ENCODE results near the gene TPK1. TPM values are rescaled to one million over a fixed set of nuclear protein-coding genes. Genes with fewer than 3 reads are reported as not detected.

The TPK1 gene
- polyA plus RNA-seq, 2 donors, result 0.63 to 1.8 TPM

- WGBS, 2 donors, result 69 to 70% methylated on average over 4 of the region's 4 CpGs
- Histone ChIP-seq H3K9me3 (ENCODE audit: control insufficient read depth in 2 of 2, insufficient read depth in 1 of 2, low read depth in 1 of 2, low read length in 1 of 2) (no peaks in the 10 kb centered on the region), H3K4me3 (ENCODE audit: low read depth in 1 of 2, low read length in 2 of 2) (no peak overlapping the region), H3K36me3 (ENCODE audit: control insufficient read depth in 2 of 2, insufficient read depth in 2 of 2, low read length in 1 of 2) (no peaks in the 10 kb centered on the region), H3K27me3 (ENCODE audit: control insufficient read depth in 1 of 2, insufficient read depth in 2 of 2, low read length in 2 of 2) (no peaks in the 10 kb centered on the region), H3K27ac (ENCODE audit: low read depth in 2 of 2, low read length in 1 of 2) (no peak overlapping the region), H3K4me1 (ENCODE audit: control insufficient read depth in 2 of 2, insufficient read depth in 2 of 2, low read length in 1 of 2) (no peaks in the 10 kb centered on the region)
Observed at GRCh38 chr7:144641389-144642044, 194.3 kb downstream of the TPK1 start.

DNA sequence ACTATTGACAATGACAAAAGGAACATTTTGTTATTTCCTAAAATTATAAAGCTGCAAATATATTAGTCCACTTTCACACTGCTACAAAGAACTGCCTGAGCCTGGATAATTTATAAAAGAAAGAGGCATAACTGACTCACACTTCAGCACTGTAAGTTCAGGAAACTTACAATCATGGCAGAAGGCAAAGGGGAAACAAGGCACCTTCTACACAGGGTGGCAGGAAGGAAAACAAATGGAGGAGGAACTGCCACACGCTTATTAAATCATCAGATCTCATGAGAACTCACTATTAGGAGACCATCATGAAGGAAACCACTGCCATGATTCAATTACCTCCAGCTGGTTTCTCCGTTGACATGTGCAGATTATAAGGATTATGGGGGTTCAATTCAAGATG lies 203.1 kb downstream of the TPK1 start:
- Histone ChIP-seq H3K27me3 (ENCODE audit: control insufficient read depth in 1 of 2, insufficient read depth in 2 of 2, low read length in 2 of 2) (no peaks in the 10 kb centered on the region), H3K4me1 (ENCODE audit: control insufficient read depth in 2 of 2, insufficient read depth in 2 of 2, low read length in 1 of 2) (no peaks in the 10 kb centered on the region), H3K4me3 (ENCODE audit: low read depth in 1 of 2, low read length in 2 of 2) (no peak overlapping the region), H3K36me3 (ENCODE audit: control insufficient read depth in 2 of 2, insufficient read depth in 2 of 2, low read length in 1 of 2) (no peaks in the 10 kb centered on the region), H3K27ac (ENCODE audit: low read depth in 2 of 2, low read length in 1 of 2) (no peak overlapping the region), H3K9me3 (ENCODE audit: control insufficient read depth in 2 of 2, insufficient read depth in 1 of 2, low read depth in 1 of 2, low read length in 1 of 2) (no peaks in the 10 kb centered on the region)
- 54 to 74% methylated on average over 2 of the region's 2 CpGs for WGBS, 2 donors

GRCh38 chr7:144629598-144629997 lies 206.3 kb downstream of the TPK1 start:
- Histone ChIP-seq H3K27me3 (ENCODE audit: control insufficient read depth in 1 of 2, insufficient read depth in 2 of 2, low read length in 2 of 2) (no peaks in the 10 kb centered on the region), H3K9me3 (ENCODE audit: control insufficient read depth in 2 of 2, insufficient read depth in 1 of 2, low read depth in 1 of 2, low read length in 1 of 2) (no peaks in the 10 kb centered on the region), H3K27ac (ENCODE audit: low read depth in 2 of 2, low read length in 1 of 2) (no peak overlapping the region), H3K4me1 (ENCODE audit: control insufficient read depth in 2 of 2, insufficient read depth in 2 of 2, low read length in 1 of 2) (no peaks in the 10 kb centered on the region), H3K36me3 (ENCODE audit: control insufficient read depth in 2 of 2, insufficient read depth in 2 of 2, low read length in 1 of 2) (no peaks in the 10 kb centered on the region), H3K4me3 (ENCODE audit: low read depth in 1 of 2, low read length in 2 of 2) (no peak overlapping the region)

DNA sequence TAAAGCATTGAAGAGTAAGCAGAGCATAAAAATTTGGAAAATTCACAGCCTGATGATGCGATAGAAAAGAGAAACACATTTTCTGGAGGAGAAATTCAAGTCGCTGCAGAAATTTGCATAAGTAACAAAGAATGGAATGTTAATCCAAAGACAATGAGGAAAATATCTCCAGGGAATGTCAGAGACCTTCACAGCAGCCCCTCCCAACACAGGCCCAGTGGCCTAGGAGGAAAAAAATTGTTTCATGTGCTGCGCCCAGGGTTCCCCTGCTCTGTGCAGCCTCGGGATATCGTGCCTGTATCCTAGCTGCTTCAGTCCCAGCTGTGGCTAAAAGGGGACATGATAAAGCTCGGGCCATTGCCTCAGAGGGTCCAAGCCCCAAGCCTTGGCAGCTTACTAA lies 206.8 kb downstream of the TPK1 start:
- H3K4me3 ChIP-seq (ENCODE audit: low read depth in 1 of 2, low read length in 2 of 2), result no peak overlapping the region
- H3K27me3 ChIP-seq (ENCODE audit: control insufficient read depth in 1 of 2, insufficient read depth in 2 of 2, low read length in 2 of 2), result no peaks in the 10 kb centered on the region
- H3K9me3 ChIP-seq (ENCODE audit: control insufficient read depth in 2 of 2, insufficient read depth in 1 of 2, low read depth in 1 of 2, low read length in 1 of 2), result no peaks in the 10 kb centered on the region
- H3K36me3 ChIP-seq (ENCODE audit: control insufficient read depth in 2 of 2, insufficient read depth in 2 of 2, low read length in 1 of 2), result no peaks in the 10 kb centered on the region
- H3K27ac ChIP-seq (ENCODE audit: low read depth in 2 of 2, low read length in 1 of 2), result no peak overlapping the region
- WGBS, 2 donors, result 87 to 91% methylated on average over 6 of the region's 6 CpGs
- H3K4me1 ChIP-seq (ENCODE audit: control insufficient read depth in 2 of 2, insufficient read depth in 2 of 2, low read length in 1 of 2), result no peaks in the 10 kb centered on the region

- no peaks in the 10 kb centered on the region for H3K9me3 ChIP-seq (ENCODE audit: control insufficient read depth in 2 of 2, insufficient read depth in 1 of 2, low read depth in 1 of 2, low read length in 1 of 2)
- 53 to 57% methylated on average over 2 of the region's 2 CpGs for WGBS, 2 donors
- no peaks in the 10 kb centered on the region for H3K4me1 ChIP-seq (ENCODE audit: control insufficient read depth in 2 of 2, insufficient read depth in 2 of 2, low read length in 1 of 2)
- no peak overlapping the region for H3K27ac ChIP-seq (ENCODE audit: low read depth in 2 of 2, low read length in 1 of 2)
- no peaks in the 10 kb centered on the region for H3K27me3 ChIP-seq (ENCODE audit: control insufficient read depth in 1 of 2, insufficient read depth in 2 of 2, low read length in 2 of 2)
- no peak overlapping the region for H3K4me3 ChIP-seq (ENCODE audit: low read depth in 1 of 2, low read length in 2 of 2)
- no peaks in the 10 kb centered on the region for H3K36me3 ChIP-seq (ENCODE audit: control insufficient read depth in 2 of 2, insufficient read depth in 2 of 2, low read length in 1 of 2)
Observed at GRCh38 chr7:144628176-144628575, 207.7 kb downstream of the TPK1 start.

- H3K36me3 ChIP-seq (ENCODE audit: control insufficient read depth in 2 of 2, insufficient read depth in 2 of 2, low read length in 1 of 2), result no peaks in the 10 kb centered on the region
- no peaks in the 10 kb centered on the region for H3K27me3 ChIP-seq (ENCODE audit: control insufficient read depth in 1 of 2, insufficient read depth in 2 of 2, low read length in 2 of 2)
- 40 to 47% methylated on average over 3 of the region's 3 CpGs for WGBS, 2 donors
- H3K4me1 ChIP-seq (ENCODE audit: control insufficient read depth in 2 of 2, insufficient read depth in 2 of 2, low read length in 1 of 2), result no peaks in the 10 kb centered on the region
- H3K4me3 ChIP-seq (ENCODE audit: low read depth in 1 of 2, low read length in 2 of 2), result no peak overlapping the region
- H3K27ac ChIP-seq (ENCODE audit: low read depth in 2 of 2, low read length in 1 of 2), result no peak overlapping the region
- peaks cover 2 to 3% of the 10 kb centered on the region in 2 donors for H3K9me3 ChIP-seq (ENCODE audit: control insufficient read depth in 2 of 2, insufficient read depth in 1 of 2, low read depth in 1 of 2, low read length in 1 of 2)
Observed at GRCh38 chr7:144622745-144623144, 213.1 kb downstream of the TPK1 start.

DNA sequence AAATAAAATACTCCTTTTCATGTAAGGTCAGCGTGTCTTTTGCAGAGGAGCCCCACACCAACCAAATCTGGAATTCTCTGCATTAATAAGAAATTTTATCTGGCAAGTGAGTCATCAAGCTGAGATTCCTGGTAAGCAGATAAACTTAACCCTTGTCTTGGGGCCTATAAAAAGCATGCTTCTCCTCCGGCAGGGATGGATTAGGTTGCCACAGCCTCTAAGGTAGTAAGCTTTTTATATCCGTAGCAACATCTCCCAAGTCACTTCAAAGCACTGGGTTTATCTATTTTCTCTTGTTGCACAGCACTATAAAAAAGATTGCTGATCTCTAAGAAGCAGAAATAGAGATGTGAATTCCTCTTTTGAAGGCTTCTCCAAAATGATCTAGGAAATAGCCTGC lies 229.6 kb downstream of the TPK1 start:
- 62 to 84% methylated on average over 3 of the region's 3 CpGs for WGBS, 2 donors
- H3K36me3 ChIP-seq (ENCODE audit: control insufficient read depth in 2 of 2, insufficient read depth in 2 of 2, low read length in 1 of 2), result no peaks in the 10 kb centered on the region
- H3K27me3 ChIP-seq (ENCODE audit: control insufficient read depth in 1 of 2, insufficient read depth in 2 of 2, low read length in 2 of 2), result no peaks in the 10 kb centered on the region
- no peaks in the 10 kb centered on the region for H3K4me1 ChIP-seq (ENCODE audit: control insufficient read depth in 2 of 2, insufficient read depth in 2 of 2, low read length in 1 of 2)
- H3K27ac ChIP-seq (ENCODE audit: low read depth in 2 of 2, low read length in 1 of 2), result no peak overlapping the region
- H3K4me3 ChIP-seq (ENCODE audit: low read depth in 1 of 2, low read length in 2 of 2), result no peak overlapping the region
- no peaks in the 10 kb centered on the region for H3K9me3 ChIP-seq (ENCODE audit: control insufficient read depth in 2 of 2, insufficient read depth in 1 of 2, low read depth in 1 of 2, low read length in 1 of 2)

GRCh38 chr7:144596953-144597352 lies 238.9 kb downstream of the TPK1 start:
- Histone ChIP-seq H3K9me3 (ENCODE audit: control insufficient read depth in 2 of 2, insufficient read depth in 1 of 2, low read depth in 1 of 2, low read length in 1 of 2) (no peaks in the 10 kb centered on the region), H3K27ac (ENCODE audit: low read depth in 2 of 2, low read length in 1 of 2) (no peak overlapping the region), H3K4me1 (ENCODE audit: control insufficient read depth in 2 of 2, insufficient read depth in 2 of 2, low read length in 1 of 2) (no peaks in the 10 kb centered on the region), H3K27me3 (ENCODE audit: control insufficient read depth in 1 of 2, insufficient read depth in 2 of 2, low read length in 2 of 2) (no peaks in the 10 kb centered on the region), H3K36me3 (ENCODE audit: control insufficient read depth in 2 of 2, insufficient read depth in 2 of 2, low read length in 1 of 2) (no peaks in the 10 kb centered on the region), H3K4me3 (ENCODE audit: low read depth in 1 of 2, low read length in 2 of 2) (no peak overlapping the region)
- 92 to 93% methylated on average over 4 of the region's 4 CpGs for WGBS, 2 donors

GRCh38 chr7:144594580-144594979 lies 241.3 kb downstream of the TPK1 start:
- Histone ChIP-seq H3K27ac (ENCODE audit: low read depth in 2 of 2, low read length in 1 of 2) (no peak overlapping the region), H3K4me1 (ENCODE audit: control insufficient read depth in 2 of 2, insufficient read depth in 2 of 2, low read length in 1 of 2) (no peaks in the 10 kb centered on the region), H3K4me3 (ENCODE audit: low read depth in 1 of 2, low read length in 2 of 2) (no peak overlapping the region), H3K9me3 (ENCODE audit: control insufficient read depth in 2 of 2, insufficient read depth in 1 of 2, low read depth in 1 of 2, low read length in 1 of 2) (no peaks in the 10 kb centered on the region), H3K27me3 (ENCODE audit: control insufficient read depth in 1 of 2, insufficient read depth in 2 of 2, low read length in 2 of 2) (no peaks in the 10 kb centered on the region), H3K36me3 (ENCODE audit: control insufficient read depth in 2 of 2, insufficient read depth in 2 of 2, low read length in 1 of 2) (no peaks in the 10 kb centered on the region)

DNA sequence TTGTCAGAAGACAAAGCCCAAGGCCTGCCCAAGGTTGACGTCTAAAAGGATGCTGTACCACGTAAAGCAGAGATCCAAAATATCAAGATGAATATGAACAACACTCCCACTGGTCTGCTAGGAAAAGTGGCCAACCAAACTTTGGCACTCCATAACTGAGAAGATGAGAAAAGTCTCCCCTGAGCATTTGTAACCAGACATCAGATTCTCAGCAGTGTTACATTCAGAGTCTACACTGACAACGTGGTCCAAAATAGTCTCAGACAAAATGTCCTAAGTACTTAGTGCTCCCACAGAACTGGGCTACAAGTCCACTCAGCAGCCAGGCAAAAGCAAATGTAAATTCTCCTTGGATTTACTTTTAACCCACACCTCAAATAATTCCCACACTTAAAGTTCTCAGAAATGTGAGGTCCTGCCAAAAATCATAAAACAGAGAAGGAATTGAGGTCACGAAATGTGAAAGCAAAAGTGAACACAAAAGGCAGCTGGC lies 247.2 kb downstream of the TPK1 start:
- H3K9me3 ChIP-seq (ENCODE audit: control insufficient read depth in 2 of 2, insufficient read depth in 1 of 2, low read depth in 1 of 2, low read length in 1 of 2), result no peaks in the 10 kb centered on the region
- H3K4me1 ChIP-seq (ENCODE audit: control insufficient read depth in 2 of 2, insufficient read depth in 2 of 2, low read length in 1 of 2), result no peaks in the 10 kb centered on the region
- no peaks in the 10 kb centered on the region for H3K36me3 ChIP-seq (ENCODE audit: control insufficient read depth in 2 of 2, insufficient read depth in 2 of 2, low read length in 1 of 2)
- no peaks in the 10 kb centered on the region for H3K27me3 ChIP-seq (ENCODE audit: control insufficient read depth in 1 of 2, insufficient read depth in 2 of 2, low read length in 2 of 2)
- H3K4me3 ChIP-seq (ENCODE audit: low read depth in 1 of 2, low read length in 2 of 2), result no peak overlapping the region
- H3K27ac ChIP-seq (ENCODE audit: low read depth in 2 of 2, low read length in 1 of 2), result no peak overlapping the region
- 65 to 68% methylated on average over 4 of the region's 4 CpGs for WGBS, 2 donors
